HEK293 (cell line): ENCODE results near the gene BORCS8.

ENCODE experiments used
- CTCF ChIA-PET: fragments of 350-600 bp; formaldehyde crosslinking; extraction: SDS; loops from one replicate; lab custom pipeline; 2021; ENCODE audit warnings: antibody characterized with exemption; lab: Yijun Ruan, JAX
- POLR2A ChIA-PET: fragments of 300-600 bp; formaldehyde crosslinking; extraction: SDS; loops from one replicate; lab custom pipeline; 2020; ENCODE audit warnings: antibody characterized with exemption, inconsistent platforms; lab: Yijun Ruan, JAX
- H3K27ac ChIP-seq: fragments of 200-500 bp; sonication (Bioruptor generic); 2 replicates; pipeline ENCODE4 v1.5.1; 2014; ENCODE audit warnings: low read depth, low read length, control low read depth, inconsistent platforms; ENCODE audit errors: extremely low read depth
- H3K36me3 ChIP-seq, 2 experiments: fragments of 200-500 bp in 1 of 2; sonication (Bioruptor generic) in 1 of 2; 1 replicate in 1 of 2; 2 replicates in 1 of 2; pipeline ENCODE4 v1.5.1; 2014 to 2017; ENCODE audit warnings: inconsistent platforms in 2 of 2, low read length in 2 of 2; ENCODE audit not compliant: control insufficient read depth in 2 of 2, insufficient read depth in 1 of 2
- H3K4me1 ChIP-seq: fragments of 200-500 bp; sonication (Bioruptor generic); 2 replicates; pipeline ENCODE4 v1.5.1; 2014; ENCODE audit warnings: mild to moderate bottlenecking, low read length, inconsistent platforms; ENCODE audit not compliant: control insufficient read depth, insufficient read depth
- H3K4me3 ChIP-seq: 2 replicates; pipeline ENCODE4 v1.5.1; 2011; ENCODE audit warnings: low read depth, mild to moderate bottlenecking, control low read depth, low read length, moderate library complexity
- H3K9me3 ChIP-seq: fragments of 200-500 bp; sonication (Bioruptor generic); 2 replicates; pipeline ENCODE4 v1.5.1; 2014; ENCODE audit warnings: low read depth, low read length, inconsistent platforms; ENCODE audit not compliant: control insufficient read depth, insufficient read depth
- KLF1 ChIP-seq: fragments of 450-650 bp; formaldehyde crosslinking; IDR thresholded peaks from 2 replicates; pipeline ENCODE4 v1.5.1; 2016; ENCODE audit warnings: missing biosample characterization, missing genetic modification characterization
- KLF7 ChIP-seq: fragments of 450-650 bp; formaldehyde crosslinking; IDR thresholded peaks from 2 replicates; pipeline ENCODE4 v1.5.1; 2016; ENCODE audit warnings: missing biosample characterization, missing genetic modification characterization, borderline replicate concordance
- PRDM4 ChIP-seq: fragments of 450-650 bp; formaldehyde crosslinking; IDR thresholded peaks from 2 replicates; pipeline ENCODE4 v1.5.1; 2017; ENCODE audit warnings: missing biosample characterization, missing genetic modification characterization
- SP7 ChIP-seq: fragments of 450-650 bp; formaldehyde crosslinking; IDR thresholded peaks from 2 replicates; pipeline ENCODE4 v1.5.1; 2016; ENCODE audit warnings: missing biosample characterization, missing genetic modification characterization
- TSHZ1 ChIP-seq: fragments of 450-650 bp; formaldehyde crosslinking; IDR thresholded peaks from 2 replicates; pipeline ENCODE4 v1.5.1; 2016; ENCODE audit warnings: missing biosample characterization, missing genetic modification characterization, borderline replicate concordance
- ZBTB10 ChIP-seq: fragments of 450-650 bp; formaldehyde crosslinking; IDR thresholded peaks from 2 replicates; pipeline ENCODE4 v1.5.1; 2016; ENCODE audit warnings: missing biosample characterization, missing genetic modification characterization
- ZBTB26 ChIP-seq: fragments of 450-650 bp; formaldehyde crosslinking; optimal IDR thresholded peaks from 2 replicates; pipeline ENCODE3; 2016; ENCODE audit warnings: missing biosample characterization, mild to moderate bottlenecking, missing genetic modification characterization
- ZBTB44 ChIP-seq: fragments of 450-650 bp; IDR thresholded peaks from 2 replicates; pipeline ENCODE4 v1.5.1; 2018; ENCODE audit warnings: missing biosample characterization, mild to moderate bottlenecking, missing genetic modification characterization
- ZBTB48 ChIP-seq: fragments of 450-650 bp; formaldehyde crosslinking; IDR thresholded peaks from 2 replicates; pipeline ENCODE4 v1.5.1; 2016; ENCODE audit warnings: missing biosample characterization, missing genetic modification characterization
- ZBTB7A ChIP-seq: fragments of 450-650 bp; formaldehyde crosslinking; IDR thresholded peaks from 2 replicates; pipeline ENCODE4 v1.5.1; 2016; ENCODE audit warnings: low read depth, missing biosample characterization, missing genetic modification characterization
- ZFP37 ChIP-seq: fragments of 450-650 bp; formaldehyde crosslinking; IDR thresholded peaks from 2 replicates; pipeline ENCODE4 v1.5.1; 2016; ENCODE audit warnings: missing biosample characterization, missing genetic modification characterization
- ZNF157 ChIP-seq: fragments of 450-650 bp; formaldehyde crosslinking; IDR thresholded peaks from 2 replicates; pipeline ENCODE4 v1.5.1; 2016; ENCODE audit warnings: missing biosample characterization, missing genetic modification characterization
- ZNF362 ChIP-seq: fragments of 450-650 bp; formaldehyde crosslinking; IDR thresholded peaks from 2 replicates; pipeline ENCODE4 v1.5.1; 2016; ENCODE audit warnings: missing biosample characterization, missing genetic modification characterization
- ZNF394 ChIP-seq: fragments of 450-650 bp; formaldehyde crosslinking; IDR thresholded peaks from 2 replicates; pipeline ENCODE4 v1.5.1; 2016; ENCODE audit warnings: missing biosample characterization, missing genetic modification characterization, mild to moderate bottlenecking, moderate library complexity, borderline replicate concordance
- ZNF501 ChIP-seq: fragments of 450-650 bp; formaldehyde crosslinking; IDR thresholded peaks from 2 replicates; pipeline ENCODE4 v1.5.1; 2016; ENCODE audit warnings: missing biosample characterization, missing genetic modification characterization
- ZNF561 ChIP-seq: fragments of 450-650 bp; IDR thresholded peaks from 2 replicates; pipeline ENCODE4 v1.5.1; 2018; ENCODE audit warnings: missing biosample characterization, missing genetic modification characterization, borderline replicate concordance
- ZXDB ChIP-seq: fragments of 450-650 bp; formaldehyde crosslinking; IDR thresholded peaks from 2 replicates; pipeline ENCODE4 v1.5.1; 2016; ENCODE audit warnings: missing biosample characterization, missing genetic modification characterization
- TF ChIP-seq, protein P1 (sequence below): fragments of 450-650 bp; formaldehyde crosslinking; IDR thresholded peaks from 2 replicates; pipeline ENCODE4 v1.5.1; 2016; ENCODE audit warnings: missing biosample characterization, missing genetic modification characterization
- TF ChIP-seq, protein P2 (sequence below): sonication (generic); formaldehyde crosslinking; IDR thresholded peaks from 2 replicates; pipeline ENCODE4 v1.8.1; 2022; ENCODE audit warnings: mild to moderate bottlenecking, moderate library complexity, missing genetic modification reagents

The BORCS8 gene

GRCh38 chr19:19192078-19192882, at the start of gene BORCS8, which contains the start of gene RFXANK:
Gene BORCS8, minus strand, starts transcription at chr19:19192152. Its CDS starts 35 bp downstream, at chr19:19192117.
Gene RFXANK, plus strand, starts transcription at chr19:19192258. Its CDS starts 1,689 bp downstream, at chr19:19193947.
- H3K36me3 ChIP-seq, result peaks cover 4 to 25% of the 10 kb centered on the region in 2 experiments; a peak in 2 of 3 replicates
- ChIA-PET CTCF (interaction anchor here (0.6 to 1.4 kb wide), 8 partner anchors 17 to 129 kb away, joined by 3 to 5 read pairs (median 4); partner anchors contain the start of gene MAU2), POLR2A (interaction anchor here (0.6 to 4.1 kb wide), 9 partner anchors 10 to 321 kb away, joined by 3 to 60 read pairs (median 3); partner anchors contain the start of genes MEF2B and NR2C2AP)
- peak within 1 kb of the TSS; percentile 93 for H3K4me3 ChIP-seq
- H3K4me1 ChIP-seq, result no peaks in the 10 kb centered on the region
- peak within 1 kb of the TSS; percentile 84 for H3K27ac ChIP-seq
- no peaks in the 10 kb centered on the region for H3K9me3 ChIP-seq
- TF ChIP-seq, protein P1, sequence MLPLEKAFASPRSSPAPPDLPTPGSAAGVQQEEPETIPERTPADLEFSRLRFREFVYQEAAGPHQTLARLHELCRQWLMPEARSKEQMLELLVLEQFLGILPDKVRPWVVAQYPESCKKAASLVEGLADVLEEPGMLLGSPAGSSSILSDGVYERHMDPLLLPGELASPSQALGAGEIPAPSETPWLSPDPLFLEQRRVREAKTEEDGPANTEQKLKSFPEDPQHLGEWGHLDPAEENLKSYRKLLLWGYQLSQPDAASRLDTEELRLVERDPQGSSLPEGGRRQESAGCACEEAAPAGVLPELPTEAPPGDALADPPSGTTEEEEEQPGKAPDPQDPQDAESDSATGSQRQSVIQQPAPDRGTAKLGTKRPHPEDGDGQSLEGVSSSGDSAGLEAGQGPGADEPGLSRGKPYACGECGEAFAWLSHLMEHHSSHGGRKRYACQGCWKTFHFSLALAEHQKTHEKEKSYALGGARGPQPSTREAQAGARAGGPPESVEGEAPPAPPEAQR, result peak; percentile 43; the same call in 1 of the 2 replicates
- TF ChIP-seq ZFP37 (tag by site-specific recombination) (peak; percentile 93), KLF1 (tag by site-specific recombination) (peak; percentile 47; the same call in 1 of the 2 replicates), ZNF157 (tag by site-specific recombination) (no peak), ZBTB48 (tag by site-specific recombination) (peak; percentile 85), TSHZ1 (tag by site-specific recombination) (no peak), ZXDB (tag by site-specific recombination) (peak; percentile 84), ZNF362 (tag by site-specific recombination) (no peak), ZNF561 (tag by site-specific recombination) (peak; percentile 83; the same call in 1 of the 2 replicates), PRDM4 (0 out of 2 replicates have a peak, but pooled peaks have one; percentile 50), ZBTB7A (tag by site-specific recombination) (peak; percentile 84; the same call in 1 of the 2 replicates), ZNF501 (peak; percentile 69; the same call in 1 of the 2 replicates), ZBTB26 (tag by site-specific recombination) (peak; percentile 36), ZBTB44 (tag by site-specific recombination) (no peak), ZNF394 (peak; percentile 64), SP7 (tag by site-specific recombination) (peak; percentile 79), KLF7 (tag by site-specific recombination) (0 out of 2 replicates have a peak, but pooled peaks have one; percentile 69), ZBTB10 (peak; percentile 93)
- TF ChIP-seq, protein P2, sequence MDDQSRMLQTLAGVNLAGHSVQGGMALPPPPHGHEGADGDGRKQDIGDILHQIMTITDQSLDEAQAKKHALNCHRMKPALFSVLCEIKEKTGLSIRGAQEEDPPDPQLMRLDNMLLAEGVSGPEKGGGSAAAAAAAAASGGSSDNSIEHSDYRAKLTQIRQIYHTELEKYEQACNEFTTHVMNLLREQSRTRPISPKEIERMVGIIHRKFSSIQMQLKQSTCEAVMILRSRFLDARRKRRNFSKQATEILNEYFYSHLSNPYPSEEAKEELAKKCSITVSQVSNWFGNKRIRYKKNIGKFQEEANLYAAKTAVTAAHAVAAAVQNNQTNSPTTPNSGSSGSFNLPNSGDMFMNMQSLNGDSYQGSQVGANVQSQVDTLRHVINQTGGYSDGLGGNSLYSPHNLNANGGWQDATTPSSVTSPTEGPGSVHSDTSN (CRISPR knock-in tag), result 0 out of 2 replicates have a peak, but pooled peaks have one; percentile 13
